ENCODE measurements around the gene CNTN4.

- TF ChIP-seq POLR2A (IDR thresholded peaks at IDR 0.05; ENCODE audit: control extremely low read depth in 1 of 2, low read depth in 2 of 2, low read length in 2 of 2) (no peak), POLR2AphosphoS5 (IDR thresholded peaks at IDR 0.05; ENCODE audit: low read depth, low read length) (no peak), RAD21 (IDR thresholded peaks at IDR 0.05 in 1 of 2, conservative IDR thresholded peaks at IDR 0.05 in 1 of 2; ENCODE audit: low read depth in 2 of 2, low read length in 2 of 2) (no peak), TAF1 (IDR thresholded peaks at IDR 0.05; ENCODE audit: low read depth, low read length) (no peak)
- TF ChIP-seq, protein P1, sequence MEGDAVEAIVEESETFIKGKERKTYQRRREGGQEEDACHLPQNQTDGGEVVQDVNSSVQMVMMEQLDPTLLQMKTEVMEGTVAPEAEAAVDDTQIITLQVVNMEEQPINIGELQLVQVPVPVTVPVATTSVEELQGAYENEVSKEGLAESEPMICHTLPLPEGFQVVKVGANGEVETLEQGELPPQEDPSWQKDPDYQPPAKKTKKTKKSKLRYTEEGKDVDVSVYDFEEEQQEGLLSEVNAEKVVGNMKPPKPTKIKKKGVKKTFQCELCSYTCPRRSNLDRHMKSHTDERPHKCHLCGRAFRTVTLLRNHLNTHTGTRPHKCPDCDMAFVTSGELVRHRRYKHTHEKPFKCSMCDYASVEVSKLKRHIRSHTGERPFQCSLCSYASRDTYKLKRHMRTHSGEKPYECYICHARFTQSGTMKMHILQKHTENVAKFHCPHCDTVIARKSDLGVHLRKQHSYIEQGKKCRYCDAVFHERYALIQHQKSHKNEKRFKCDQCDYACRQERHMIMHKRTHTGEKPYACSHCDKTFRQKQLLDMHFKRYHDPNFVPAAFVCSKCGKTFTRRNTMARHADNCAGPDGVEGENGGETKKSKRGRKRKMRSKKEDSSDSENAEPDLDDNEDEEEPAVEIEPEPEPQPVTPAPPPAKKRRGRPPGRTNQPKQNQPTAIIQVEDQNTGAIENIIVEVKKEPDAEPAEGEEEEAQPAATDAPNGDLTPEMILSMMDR (IDR thresholded peaks at IDR 0.05; ENCODE audit: control extremely low read depth in 1 of 3, insufficient read depth in 1 of 3, low read depth in 1 of 3, low read length in 3 of 3): no peak
Measured at GRCh38 chr3:2910997-2911396, 812.3 kb downstream of the CNTN4 start.
